Esophagus squamous epithelium (tissue), 4 donors: ENCODE data around the gene RTN3.

ENCODE experiments used
- POLR2A ChIP-seq, 4 donors: fragments of 450-650 bp; IDR thresholded peaks; one replicate each; pipeline ENCODE4 v1.6.1; 2017; ENCODE audit warnings: antibody characterized with exemption in 4 of 4, mild to moderate bottlenecking in 4 of 4, moderate library complexity in 3 of 4
- TF ChIP-seq, protein P1 (sequence below), 6 experiments: fragments of 450-650 bp in 4 of 6; fragments of 200-600 bp in 2 of 6; sonication (generic) in 2 of 6; IDR thresholded peaks; one replicate each; pipeline ENCODE4 v1.5.1; 2016 to 2019; ENCODE audit warnings: antibody characterized with exemption in 6 of 6, mild to moderate bottlenecking in 4 of 6, moderate library complexity in 4 of 6

DNA sequence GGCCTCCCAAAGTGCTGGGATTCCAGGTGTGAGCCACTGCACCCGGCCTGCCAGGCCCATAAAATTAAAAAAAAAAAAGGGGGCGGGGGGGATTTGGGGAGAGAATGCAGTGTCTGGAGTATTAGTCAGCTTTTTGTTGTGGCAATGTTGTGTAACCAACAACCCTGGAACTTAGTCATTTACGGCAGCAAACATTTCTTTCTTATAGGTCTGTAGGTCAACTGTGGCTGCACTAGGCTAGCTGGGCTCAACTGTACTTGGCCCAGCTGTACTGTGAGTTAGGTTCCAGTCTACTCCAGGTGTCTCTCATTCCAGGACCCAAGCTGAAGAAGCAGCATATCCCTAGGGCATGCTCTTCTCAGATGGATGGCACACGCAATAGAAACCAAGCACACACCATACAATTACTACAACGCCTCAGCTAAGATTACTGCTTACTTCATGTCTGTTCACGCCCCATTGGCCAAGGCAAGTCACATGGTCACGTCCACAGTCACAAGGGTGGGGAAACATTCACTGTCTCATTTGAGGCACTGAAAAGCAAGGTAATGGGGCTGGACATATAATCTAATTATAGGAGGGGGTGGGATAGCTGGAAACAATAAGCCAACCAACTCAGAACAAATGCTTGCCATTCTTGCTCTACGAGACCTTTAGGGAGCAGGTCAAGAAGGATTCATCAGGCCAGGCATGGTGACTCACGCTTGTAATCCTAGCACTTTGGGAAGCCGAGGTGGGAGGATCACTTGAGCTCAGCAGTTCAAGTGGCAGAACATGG, 121.5 kb downstream of the RTN3 start:
- TF ChIP-seq, protein P1, sequence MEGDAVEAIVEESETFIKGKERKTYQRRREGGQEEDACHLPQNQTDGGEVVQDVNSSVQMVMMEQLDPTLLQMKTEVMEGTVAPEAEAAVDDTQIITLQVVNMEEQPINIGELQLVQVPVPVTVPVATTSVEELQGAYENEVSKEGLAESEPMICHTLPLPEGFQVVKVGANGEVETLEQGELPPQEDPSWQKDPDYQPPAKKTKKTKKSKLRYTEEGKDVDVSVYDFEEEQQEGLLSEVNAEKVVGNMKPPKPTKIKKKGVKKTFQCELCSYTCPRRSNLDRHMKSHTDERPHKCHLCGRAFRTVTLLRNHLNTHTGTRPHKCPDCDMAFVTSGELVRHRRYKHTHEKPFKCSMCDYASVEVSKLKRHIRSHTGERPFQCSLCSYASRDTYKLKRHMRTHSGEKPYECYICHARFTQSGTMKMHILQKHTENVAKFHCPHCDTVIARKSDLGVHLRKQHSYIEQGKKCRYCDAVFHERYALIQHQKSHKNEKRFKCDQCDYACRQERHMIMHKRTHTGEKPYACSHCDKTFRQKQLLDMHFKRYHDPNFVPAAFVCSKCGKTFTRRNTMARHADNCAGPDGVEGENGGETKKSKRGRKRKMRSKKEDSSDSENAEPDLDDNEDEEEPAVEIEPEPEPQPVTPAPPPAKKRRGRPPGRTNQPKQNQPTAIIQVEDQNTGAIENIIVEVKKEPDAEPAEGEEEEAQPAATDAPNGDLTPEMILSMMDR (IDR thresholded peaks at IDR 0.05): no peak
- no peak for TF ChIP-seq POLR2A (IDR thresholded peaks at IDR 0.05)
